MM.1S (cell line): ENCODE data around the gene SLC66A3.

Experiments
- CTCF ChIP-seq: fragments of 300-600 bp; sonication (generic); IDR thresholded peaks from 2 replicates; pipeline ENCODE4 v1.5.1; 2016; ENCODE audit warnings: antibody characterized with exemption, low read length, mixed read lengths
- EZH2 ChIP-seq: fragments of 300-600 bp; sonication (generic); optimal IDR thresholded peaks from 2 replicates; pipeline ENCODE3; 2017; ENCODE audit warnings: low read depth, mild to moderate bottlenecking, antibody characterized with exemption, low read length, mixed read lengths

GRCh38 chr2:11129598-11130449 is 25.4 kb upstream of the SLC66A3 start:
- TF ChIP-seq CTCF (peak; percentile 70), EZH2 (no peak)
